NT2/D1 (cell line): ENCODE results near the gene ZNF790.

Source experiments
- SUZ12 ChIP-seq: IDR thresholded peaks from 2 replicates; pipeline ENCODE4 v1.6.1; 2011; ENCODE audit not compliant: insufficient read length, insufficient read depth; ENCODE audit errors: extremely low read depth
- YY1 ChIP-seq: IDR thresholded peaks from 2 replicates; pipeline ENCODE4 v1.6.1; 2011; ENCODE audit not compliant: insufficient read length, insufficient read depth
- ZNF274 ChIP-seq: IDR thresholded peaks from 2 replicates; pipeline ENCODE4 v1.6.1; 2011; ENCODE audit warnings: mild to moderate bottlenecking, low read depth, low read length

GRCh38 chr19:36773223-36773579 lies 65.0 kb downstream of the ZNF790 start:
- no peak for TF ChIP-seq YY1
- TF ChIP-seq ZNF274 = no peak
- no peak for TF ChIP-seq SUZ12
